ENCODE data around the gene AFG3L2.
"Not testable (repeated sequence)": the region's sequence is repeated elsewhere in the genome, so short reads cannot be mapped to it uniquely, and the experiment has no call there.

AFG3L2 gene

GRCh38 chr18:12376754-12377555, at the start of gene AFG3L2:
AFG3L2 (minus strand) TSS chr18:12377227; CDS start chr18:12377082, 145 bp downstream.
- peak; percentile 87 for DNase-seq

- no peak for DNase-seq
Measured at GRCh38 chr18:12424252-12424651, 47.2 kb upstream of the AFG3L2 start.

- no peak for DNase-seq
Measured at GRCh38 chr18:12423820-12424219, 46.8 kb upstream of the AFG3L2 start.

- no peak for DNase-seq
Measured at GRCh38 chr18:12423393-12423792, 46.4 kb upstream of the AFG3L2 start.

- DNase-seq, result no peak
Measured at GRCh38 chr18:12422936-12423335, 45.9 kb upstream of the AFG3L2 start.

GRCh38 chr18:12421732-12422131, 44.7 kb upstream of the AFG3L2 start:
- no peak for DNase-seq

GRCh38 chr18:12420821-12421421, 43.9 kb upstream of the AFG3L2 start:
- no peak for DNase-seq

GRCh38 chr18:12417687-12418086, 40.7 kb upstream of the AFG3L2 start:
- DNase-seq, result no peak

- no peak for DNase-seq
Measured at GRCh38 chr18:12416098-12416729, 39.2 kb upstream of the AFG3L2 start.

GRCh38 chr18:12411456-12411855, 34.4 kb upstream of the AFG3L2 start:
- DNase-seq, result no peak

- not testable (repeated sequence) for DNase-seq
Measured at GRCh38 chr18:12410747-12411146, 33.7 kb upstream of the AFG3L2 start.

GRCh38 chr18:12410081-12410481, 33.1 kb upstream of the AFG3L2 start:
- DNase-seq, result no peak

GRCh38 chr18:12409469-12409868, 32.4 kb upstream of the AFG3L2 start:
- no peak for DNase-seq

- DNase-seq, result no peak
Measured at GRCh38 chr18:12408247-12408869, 31.3 kb upstream of the AFG3L2 start.

GRCh38 chr18:12406371-12407111, 29.5 kb upstream of the AFG3L2 start:
- no peak for DNase-seq

- no peak for DNase-seq
Measured at GRCh38 chr18:12405066-12405465, 28.0 kb upstream of the AFG3L2 start.

GRCh38 chr18:12403601-12404506, 26.8 kb upstream of the AFG3L2 start:
- no peak for DNase-seq

GRCh38 chr18:12401881-12402280, 24.9 kb upstream of the AFG3L2 start:
- no peak for DNase-seq

GRCh38 chr18:12399231-12399630, 22.2 kb upstream of the AFG3L2 start:
- no peak for DNase-seq

GRCh38 chr18:12398625-12399024, 21.6 kb upstream of the AFG3L2 start:
- DNase-seq, result no peak

- no peak for DNase-seq
Measured at GRCh38 chr18:12397793-12398192, 20.8 kb upstream of the AFG3L2 start.

GRCh38 chr18:12397254-12397653, 20.2 kb upstream of the AFG3L2 start:
- DNase-seq, result no peak

Measured in NCI-H2107 (cell line).